GM21786 (cell line): ENCODE measurements around the gene LY86.
"Not testable (repeated sequence)": the region's sequence is repeated elsewhere in the genome, so short reads cannot be mapped to it uniquely, and the experiment has no call there.

Source experiments
- ATAC-seq: cut with Tn5 transposase; IDR thresholded peaks from one replicate; pipeline ENCODE4 v1.9.1; 2021; ENCODE audit not compliant: unreplicated experiment

The LY86 gene

GRCh38 chr6:6595025-6595424 lies 6.5 kb downstream of the LY86 start:
- no peak for ATAC-seq

- no peak for ATAC-seq
These were observed 7.4 kb downstream of the LY86 start for GRCh38 chr6:6595952-6596351.

GRCh38 chr6:6596529-6597328 lies 8.2 kb downstream of the LY86 start:
- no peak for ATAC-seq

- no peak for ATAC-seq
These were observed 9.2 kb downstream of the LY86 start for GRCh38 chr6:6597682-6598081.

- ATAC-seq, result no peak
These were observed 11.0 kb downstream of the LY86 start for GRCh38 chr6:6599468-6599873.

GRCh38 chr6:6600875-6601274 lies 12.4 kb downstream of the LY86 start:
- no peak for ATAC-seq

- no peak for ATAC-seq
These were observed 13.7 kb downstream of the LY86 start for GRCh38 chr6:6602262-6602661.

GRCh38 chr6:6603317-6603716 lies 14.8 kb downstream of the LY86 start:
- ATAC-seq, result no peak

- no peak for ATAC-seq
These were observed 15.5 kb downstream of the LY86 start for GRCh38 chr6:6604015-6604414.

- no peak for ATAC-seq
These were observed 16.0 kb downstream of the LY86 start for GRCh38 chr6:6604566-6604965.

- ATAC-seq, result no peak
These were observed 17.4 kb downstream of the LY86 start for GRCh38 chr6:6605873-6606272.

- ATAC-seq, result not testable (repeated sequence)
These were observed 18.0 kb downstream of the LY86 start for GRCh38 chr6:6606391-6607030.

- ATAC-seq, result no peak
These were observed 20.9 kb downstream of the LY86 start for GRCh38 chr6:6609450-6609849.

- ATAC-seq, result peak; percentile 95
These were observed 21.6 kb downstream of the LY86 start for GRCh38 chr6:6610031-6610591.

- no peak for ATAC-seq
These were observed 23.0 kb downstream of the LY86 start for GRCh38 chr6:6611486-6611885.

- ATAC-seq, result no peak
These were observed 23.8 kb downstream of the LY86 start for GRCh38 chr6:6612308-6612707.

GRCh38 chr6:6613103-6613718 lies 24.7 kb downstream of the LY86 start:
- not testable (repeated sequence) for ATAC-seq

GRCh38 chr6:6614096-6614982 lies 25.8 kb downstream of the LY86 start:
- no peak for ATAC-seq

GRCh38 chr6:6614983-6615349 lies 26.4 kb downstream of the LY86 start:
- ATAC-seq, result no peak

- no peak for ATAC-seq
These were observed 28.1 kb downstream of the LY86 start for GRCh38 chr6:6616656-6617055.
